IgD-negative memory B cell (primary cell): Measurements from ENCODE around the gene HES7. TPM values are rescaled to one million over a fixed set of nuclear protein-coding genes. Genes with fewer than 3 reads are reported as not detected.
"Not testable (repeated sequence)": the region's sequence is repeated elsewhere in the genome, so short reads cannot be mapped to it uniquely, and the experiment has no call there.

Source experiments
- H3K27ac Mint-ChIP-seq, 3 donors: one replicate each; pipeline ENCODE4 v1.8.0; 2020 to 2022; ENCODE audit warnings: mild to moderate bottlenecking in 3 of 3, mixed read lengths in 3 of 3, moderate library complexity in 1 of 3
- H3K27me3 Mint-ChIP-seq: one replicate; pipeline ENCODE4 v1.8.0; 2021; ENCODE audit warnings: mixed read lengths
- H3K36me3 Mint-ChIP-seq: one replicate; pipeline ENCODE4 v1.8.0; 2020; ENCODE audit warnings: mild to moderate bottlenecking, mixed read lengths
- H3K4me1 Mint-ChIP-seq, 3 donors: one replicate each; pipeline ENCODE4 v1.8.0; 2020 to 2022; ENCODE audit warnings: mixed read lengths in 3 of 3, mild to moderate bottlenecking in 1 of 3
- H3K4me3 Mint-ChIP-seq, 4 donors: one replicate each; pipeline ENCODE4 v1.8.0; 2020 to 2022; ENCODE audit warnings: mild to moderate bottlenecking in 4 of 4, mixed read lengths in 4 of 4, moderate library complexity in 3 of 4
- H3K9me3 Mint-ChIP-seq, 3 donors: one replicate each; pipeline ENCODE4 v1.8.0; 2020 to 2021; ENCODE audit warnings: mixed read lengths in 3 of 3, mild to moderate bottlenecking in 1 of 3
- polyA plus RNA-seq: library from polyadenylated mRNA; unstranded; fragments of 300-500 nt; fragmentation: Illumina TruSeq; gene quantifications from one replicate; pipeline ENCODE4 v1.2.3, GENCODE V29; 2021

HES7 gene
- polyA plus RNA-seq, 1 donor from 2014 or later: not detected

GRCh38 chr17:8087952-8088230, 36.0 kb downstream of the HES7 start:
- Mint-ChIP-seq H3K9me3 (no peaks in the 10 kb centered on the region), H3K4me3 (peak overlapping the region in 1 of 4 donors; percentile 28), H3K27ac (no peak overlapping the region), H3K27me3 (peaks cover 6% of the 10 kb centered on the region), H3K36me3 (no peaks in the 10 kb centered on the region), H3K4me1 (peaks cover 19 to 27% (median 27%) of the 10 kb centered on the region in 3 donors)

- Mint-ChIP-seq H3K4me1 (peaks cover 16 to 23% (median 22%) of the 10 kb centered on the region in 3 donors), H3K27me3 (peaks cover 6% of the 10 kb centered on the region), H3K27ac (peak within 1 kb of the TSS in 1 of 3 donors; percentile 83), H3K9me3 (no peaks in the 10 kb centered on the region), H3K4me3 (peak within 1 kb of the TSS in 1 of 4 donors; percentile 54), H3K36me3 (no peaks in the 10 kb centered on the region)
Observed at GRCh38 chr17:8087075-8087951, 36.6 kb downstream of the HES7 start, which contains the start of gene ALOX12B. Gene ALOX12B, minus strand, starts transcription at chr17:8087716. Its CDS starts 274 bp downstream, at chr17:8087442.

GRCh38 chr17:8084250-8084649, 39.7 kb downstream of the HES7 start:
- Mint-ChIP-seq H3K27ac (no peak overlapping the region), H3K4me1 (peaks cover 6 to 17% (median 7%) of the 10 kb centered on the region in 3 donors), H3K27me3 (no peaks in the 10 kb centered on the region), H3K4me3 (no peak overlapping the region), H3K36me3 (no peaks in the 10 kb centered on the region), H3K9me3 (no peaks in the 10 kb centered on the region)

GRCh38 chr17:8082292-8082691, 41.6 kb downstream of the HES7 start:
- no peak overlapping the region for H3K27ac Mint-ChIP-seq
- H3K36me3 Mint-ChIP-seq: no peaks in the 10 kb centered on the region
- peak overlapping the region in 1 of 4 donors; percentile 58 for H3K4me3 Mint-ChIP-seq
- H3K4me1 Mint-ChIP-seq: peaks cover 6 to 9% (median 7%) of the 10 kb centered on the region in 3 donors
- H3K27me3 Mint-ChIP-seq: peaks cover 2% of the 10 kb centered on the region
- H3K9me3 Mint-ChIP-seq: no peaks in the 10 kb centered on the region

- no peaks in the 10 kb centered on the region for H3K9me3 Mint-ChIP-seq
- peak overlapping the region in 1 of 3 donors; percentile 61 for H3K27ac Mint-ChIP-seq
- H3K4me3 Mint-ChIP-seq: peak overlapping the region in 1 of 4 donors; percentile 58
- peaks cover 2% of the 10 kb centered on the region for H3K27me3 Mint-ChIP-seq
- peaks cover 6 to 9% (median 7%) of the 10 kb centered on the region in 3 donors for H3K4me1 Mint-ChIP-seq
- H3K36me3 Mint-ChIP-seq: no peaks in the 10 kb centered on the region
Observed at GRCh38 chr17:8081876-8082275, 42.0 kb downstream of the HES7 start.

- H3K4me1 Mint-ChIP-seq: peaks cover 6 to 9% (median 7%) of the 10 kb centered on the region in 3 donors
- H3K27ac Mint-ChIP-seq: no peak overlapping the region
- H3K9me3 Mint-ChIP-seq: no peaks in the 10 kb centered on the region
- H3K36me3 Mint-ChIP-seq: peaks cover 1% of the 10 kb centered on the region
- peaks cover 5% of the 10 kb centered on the region for H3K27me3 Mint-ChIP-seq
- peak overlapping the region in 2 of 4 donors; percentile 36 to 45 for H3K4me3 Mint-ChIP-seq
Observed at GRCh38 chr17:8080799-8081219, 43.1 kb downstream of the HES7 start.

- peaks cover 1% of the 10 kb centered on the region for H3K36me3 Mint-ChIP-seq
- peaks cover 6 to 9% (median 7%) of the 10 kb centered on the region in 3 donors for H3K4me1 Mint-ChIP-seq
- H3K9me3 Mint-ChIP-seq: no peaks in the 10 kb centered on the region
- H3K27ac Mint-ChIP-seq: peak overlapping the region in 2 of 3 donors; percentile 53 to 71
- peaks cover 5% of the 10 kb centered on the region for H3K27me3 Mint-ChIP-seq
- H3K4me3 Mint-ChIP-seq: peak overlapping the region; percentile 83 to 96 (median 92)
Observed at GRCh38 chr17:8080208-8080798, 43.6 kb downstream of the HES7 start.

- peaks cover 6 to 10% (median 9%) of the 10 kb centered on the region in 3 donors for H3K4me1 Mint-ChIP-seq
- peaks cover 1% of the 10 kb centered on the region for H3K36me3 Mint-ChIP-seq
- H3K27me3 Mint-ChIP-seq: peaks cover 10% of the 10 kb centered on the region
- no peaks in the 10 kb centered on the region for H3K9me3 Mint-ChIP-seq
- peak overlapping the region; percentile 83 to 96 (median 92) for H3K4me3 Mint-ChIP-seq
- H3K27ac Mint-ChIP-seq: peak overlapping the region; percentile 53 to 87 (median 85)
Observed at GRCh38 chr17:8079291-8080207, 44.4 kb downstream of the HES7 start.

GRCh38 chr17:8077939-8078338, 46.0 kb downstream of the HES7 start:
- H3K36me3 Mint-ChIP-seq, H3K9me3 Mint-ChIP-seq: not testable (repeated sequence)
- H3K4me3 Mint-ChIP-seq: peak overlapping the region in 2 of 4 donors; percentile 4 to 50
- H3K27me3 Mint-ChIP-seq: peaks cover 23% of the 10 kb centered on the region
- peak overlapping the region in 1 of 3 donors; percentile 53 for H3K27ac Mint-ChIP-seq
- H3K4me1 Mint-ChIP-seq: peaks cover 11 to 21% (median 14%) of the 10 kb centered on the region in 3 donors

GRCh38 chr17:8076502-8077266, 47.2 kb downstream of the HES7 start:
- Mint-ChIP-seq H3K9me3 (no peaks in the 10 kb centered on the region), H3K4me1 (peaks cover 13 to 24% (median 15%) of the 10 kb centered on the region in 3 donors), H3K36me3 (peaks cover 3% of the 10 kb centered on the region), H3K4me3 (no peak overlapping the region), H3K27ac (no peak overlapping the region), H3K27me3 (peaks cover 34% of the 10 kb centered on the region)

- Mint-ChIP-seq H3K36me3 (peaks cover 3% of the 10 kb centered on the region), H3K4me1 (peaks cover 13 to 24% (median 14%) of the 10 kb centered on the region in 3 donors), H3K9me3 (no peaks in the 10 kb centered on the region), H3K4me3 (no peak overlapping the region), H3K27ac (peak overlapping the region in 1 of 3 donors; percentile 52), H3K27me3 (peaks cover 38% of the 10 kb centered on the region)
Observed at GRCh38 chr17:8075574-8076342, 48.1 kb downstream of the HES7 start.

- Mint-ChIP-seq H3K27me3 (peaks cover 44% of the 10 kb centered on the region), H3K9me3 (no peaks in the 10 kb centered on the region), H3K27ac (peak overlapping the region in 2 of 3 donors; percentile 52 to 72), H3K4me1 (peaks cover 13 to 21% (median 14%) of the 10 kb centered on the region in 3 donors), H3K4me3 (no peak overlapping the region), H3K36me3 (peaks cover 3% of the 10 kb centered on the region)
Observed at GRCh38 chr17:8075081-8075480, 48.8 kb downstream of the HES7 start.

GRCh38 chr17:8074554-8074953, 49.4 kb downstream of the HES7 start:
- Mint-ChIP-seq H3K36me3 (peaks cover 3% of the 10 kb centered on the region), H3K4me1 (peaks cover 9 to 20% (median 10%) of the 10 kb centered on the region in 3 donors), H3K9me3 (no peaks in the 10 kb centered on the region), H3K4me3 (peak overlapping the region in 1 of 4 donors; percentile 3), H3K27me3 (peaks cover 44% of the 10 kb centered on the region), H3K27ac (peak overlapping the region in 2 of 3 donors; percentile 11 to 72)
